Ascending aorta (tissue), 2 donors: Measurements from ENCODE around the gene ASTL. TPM values are rescaled to one million over a fixed set of nuclear protein-coding genes. Genes with fewer than 3 reads are reported as not detected.

Experiments
- DNase-seq, 2 donors: peaks; one replicate each; pipeline ENCODE4 v3.0.0-alpha.2; 2019; ENCODE audit warnings: low spot score in 2 of 2
- H3K27ac ChIP-seq, 2 donors: fragments of 200-600 bp; sonication (generic); one replicate each; pipeline ENCODE4 v1.5.1; 2016 to 2017; ENCODE audit warnings: mild to moderate bottlenecking in 1 of 2
- H3K27me3 ChIP-seq: fragments of 200-600 bp; sonication (generic); one replicate; pipeline ENCODE4 v1.5.1; 2017
- H3K36me3 ChIP-seq, 2 donors: fragments of 200-600 bp; sonication (generic); one replicate each; pipeline ENCODE4 v1.5.1; 2016
- H3K4me1 ChIP-seq, 2 donors: fragments of 200-600 bp; sonication (generic); one replicate each; pipeline ENCODE4 v1.5.1; 2016 to 2017; ENCODE audit warnings: mild to moderate bottlenecking in 1 of 2
- H3K4me3 ChIP-seq, 2 donors: fragments of 200-600 bp; sonication (generic); one replicate each; pipeline ENCODE4 v1.5.1; 2016 to 2017; ENCODE audit warnings: mild to moderate bottlenecking in 1 of 2
- H3K9me3 ChIP-seq, 2 donors: fragments of 200-600 bp; sonication (generic); one replicate each; pipeline ENCODE4 v1.5.1; 2016
- intact Hi-C: fragments of 100-400 bp; cut with DNase I; formaldehyde crosslinking; loops from one replicate; pipeline ENCODE4 v1.15.1; 2023
- total RNA-seq: library from RNA; depleted of rRNA; stranded (reverse); fragments of >200 nt; gene quantifications from one replicate; pipeline ENCODE4 v1.1.0, GENCODE V29; 2016
- TF ChIP-seq, protein P1 (sequence below), 3 experiments: fragments of 200-600 bp in 2 of 3; fragments of 450-650 bp in 1 of 3; sonication (generic) in 2 of 3; IDR thresholded peaks; one replicate each; pipeline ENCODE4 v1.5.1; 2016 to 2019; ENCODE audit warnings: antibody characterized with exemption in 3 of 3, mild to moderate bottlenecking in 1 of 3, moderate library complexity in 1 of 3

ASTL gene
- total RNA-seq, 1 donor from 2014 or later: not detected

DNA sequence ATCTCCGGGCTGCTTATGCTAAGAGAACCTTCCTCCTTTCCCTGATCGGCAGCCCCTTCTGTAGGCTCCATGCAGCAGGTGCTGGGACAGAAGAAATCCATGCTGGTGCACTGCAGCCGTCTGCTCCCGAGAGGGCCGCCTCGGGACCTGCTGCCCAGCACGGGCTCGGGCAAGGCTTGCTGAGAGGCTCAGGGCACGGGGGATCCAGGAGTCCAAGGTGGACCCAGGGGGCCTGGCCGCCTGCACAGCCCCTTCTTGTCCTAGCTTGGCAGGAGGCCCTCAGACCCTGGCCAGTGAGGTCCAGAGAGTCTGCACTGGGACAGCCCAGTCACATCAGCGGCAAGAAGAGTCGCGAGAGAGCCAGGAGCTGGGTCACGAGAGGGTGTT is 20.2 kb upstream of the ASTL start:
- no peaks in the 10 kb centered on the region for H3K4me1 ChIP-seq
- intact Hi-C loops: no loop called here
- H3K27ac ChIP-seq: no peak overlapping the region
- TF ChIP-seq, protein P1, sequence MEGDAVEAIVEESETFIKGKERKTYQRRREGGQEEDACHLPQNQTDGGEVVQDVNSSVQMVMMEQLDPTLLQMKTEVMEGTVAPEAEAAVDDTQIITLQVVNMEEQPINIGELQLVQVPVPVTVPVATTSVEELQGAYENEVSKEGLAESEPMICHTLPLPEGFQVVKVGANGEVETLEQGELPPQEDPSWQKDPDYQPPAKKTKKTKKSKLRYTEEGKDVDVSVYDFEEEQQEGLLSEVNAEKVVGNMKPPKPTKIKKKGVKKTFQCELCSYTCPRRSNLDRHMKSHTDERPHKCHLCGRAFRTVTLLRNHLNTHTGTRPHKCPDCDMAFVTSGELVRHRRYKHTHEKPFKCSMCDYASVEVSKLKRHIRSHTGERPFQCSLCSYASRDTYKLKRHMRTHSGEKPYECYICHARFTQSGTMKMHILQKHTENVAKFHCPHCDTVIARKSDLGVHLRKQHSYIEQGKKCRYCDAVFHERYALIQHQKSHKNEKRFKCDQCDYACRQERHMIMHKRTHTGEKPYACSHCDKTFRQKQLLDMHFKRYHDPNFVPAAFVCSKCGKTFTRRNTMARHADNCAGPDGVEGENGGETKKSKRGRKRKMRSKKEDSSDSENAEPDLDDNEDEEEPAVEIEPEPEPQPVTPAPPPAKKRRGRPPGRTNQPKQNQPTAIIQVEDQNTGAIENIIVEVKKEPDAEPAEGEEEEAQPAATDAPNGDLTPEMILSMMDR (IDR thresholded peaks at IDR 0.05): no peak
- DNase-seq: no peak
- H3K4me3 ChIP-seq: no peak overlapping the region
- no peaks in the 10 kb centered on the region for H3K9me3 ChIP-seq
- no peaks in the 10 kb centered on the region for H3K27me3 ChIP-seq
- H3K36me3 ChIP-seq: no peaks in the 10 kb centered on the region

DNA sequence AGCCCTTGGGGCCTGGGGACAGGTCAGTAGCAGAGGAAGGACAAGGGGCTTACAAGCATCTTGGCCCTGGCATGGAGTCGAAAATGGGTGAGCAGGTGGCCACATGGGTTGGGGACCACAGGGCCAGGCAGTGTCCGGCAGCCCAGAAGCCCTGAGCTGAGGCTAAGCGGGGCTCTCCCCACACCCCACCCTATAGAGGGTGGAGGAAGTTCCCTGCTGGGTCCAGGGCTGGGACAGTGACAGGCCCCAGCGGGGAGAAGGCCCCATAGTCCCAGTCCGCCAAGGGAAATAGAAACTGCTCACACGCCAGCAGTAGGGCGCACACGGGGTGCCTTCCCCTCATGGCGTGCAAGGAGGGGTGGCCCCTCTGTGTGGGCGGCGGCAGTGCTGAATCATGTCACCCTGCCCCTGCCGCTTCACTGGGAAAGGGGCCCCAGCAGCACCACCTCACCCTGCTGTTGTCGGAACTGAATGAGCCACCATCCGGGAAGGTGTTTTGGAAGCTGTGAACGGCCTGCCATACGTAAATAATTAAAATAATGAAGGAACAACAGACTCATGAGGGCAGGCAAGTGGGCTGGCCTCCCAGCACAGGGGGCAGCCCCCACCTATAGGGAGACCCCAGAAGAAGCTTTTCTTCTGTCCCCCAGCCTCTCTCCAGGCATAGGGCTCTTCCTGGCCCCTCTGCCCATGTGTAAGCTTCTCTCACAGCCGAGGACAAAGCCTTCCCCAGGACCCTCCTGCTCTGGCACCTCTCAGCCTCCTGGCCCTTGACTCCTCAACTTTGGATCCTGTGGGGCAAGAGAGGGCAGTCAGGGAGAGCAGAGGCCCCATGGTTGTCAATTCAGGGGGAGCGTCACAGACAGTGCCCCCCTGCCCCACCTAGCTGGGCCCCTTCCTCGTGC is 19.6 kb upstream of the ASTL start:
- TF ChIP-seq, protein P1 (IDR thresholded peaks at IDR 0.05): no peak
- H3K27me3 ChIP-seq: no peaks in the 10 kb centered on the region
- no peak for DNase-seq
- H3K4me1 ChIP-seq: no peaks in the 10 kb centered on the region
- H3K4me3 ChIP-seq: no peak overlapping the region
- no peaks in the 10 kb centered on the region for H3K36me3 ChIP-seq
- intact Hi-C loops: no loop called here
- no peaks in the 10 kb centered on the region for H3K9me3 ChIP-seq
- no peak overlapping the region for H3K27ac ChIP-seq

DNA sequence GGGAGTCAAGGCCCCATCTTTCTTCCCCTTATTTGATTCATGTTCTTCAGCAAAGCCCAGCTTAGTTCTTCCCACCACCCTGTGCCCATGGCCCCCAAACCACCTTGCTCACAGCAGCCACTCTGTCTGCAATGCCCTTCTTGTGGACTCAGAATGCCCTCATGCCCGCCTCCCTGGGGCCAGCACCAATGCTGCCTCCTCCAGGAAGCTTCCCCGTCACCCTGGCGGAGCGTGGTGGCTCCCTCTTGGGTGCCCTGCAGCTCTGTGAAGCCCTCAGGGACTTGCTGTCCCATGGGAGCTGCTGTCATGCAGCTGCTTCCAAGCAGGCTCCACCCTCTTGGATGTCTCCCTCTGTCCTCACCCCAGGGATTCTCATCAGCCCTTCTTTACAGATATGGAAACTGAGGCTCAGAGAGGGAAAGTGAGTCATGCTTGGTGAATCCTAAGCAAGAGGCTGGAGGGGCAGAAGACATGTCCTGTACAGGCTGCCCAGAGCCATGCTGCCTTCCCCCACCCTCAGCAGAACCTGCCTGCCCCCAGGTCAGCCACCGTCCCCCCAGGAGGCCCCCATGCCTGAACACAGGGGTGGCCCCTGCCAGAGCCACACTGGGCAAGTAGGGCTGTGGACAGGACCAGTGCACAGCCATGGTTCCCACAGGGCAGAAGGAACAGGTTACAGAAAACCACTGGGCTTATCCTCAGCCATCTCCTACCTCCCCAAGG is 18.8 kb upstream of the ASTL start:
- no peak for DNase-seq
- intact Hi-C loops: no loop called here
- H3K9me3 ChIP-seq: no peaks in the 10 kb centered on the region
- H3K27me3 ChIP-seq: no peaks in the 10 kb centered on the region
- TF ChIP-seq, protein P1 (IDR thresholded peaks at IDR 0.05): no peak
- no peaks in the 10 kb centered on the region for H3K36me3 ChIP-seq
- H3K27ac ChIP-seq: no peak overlapping the region
- no peaks in the 10 kb centered on the region for H3K4me1 ChIP-seq
- H3K4me3 ChIP-seq: no peak overlapping the region

DNA sequence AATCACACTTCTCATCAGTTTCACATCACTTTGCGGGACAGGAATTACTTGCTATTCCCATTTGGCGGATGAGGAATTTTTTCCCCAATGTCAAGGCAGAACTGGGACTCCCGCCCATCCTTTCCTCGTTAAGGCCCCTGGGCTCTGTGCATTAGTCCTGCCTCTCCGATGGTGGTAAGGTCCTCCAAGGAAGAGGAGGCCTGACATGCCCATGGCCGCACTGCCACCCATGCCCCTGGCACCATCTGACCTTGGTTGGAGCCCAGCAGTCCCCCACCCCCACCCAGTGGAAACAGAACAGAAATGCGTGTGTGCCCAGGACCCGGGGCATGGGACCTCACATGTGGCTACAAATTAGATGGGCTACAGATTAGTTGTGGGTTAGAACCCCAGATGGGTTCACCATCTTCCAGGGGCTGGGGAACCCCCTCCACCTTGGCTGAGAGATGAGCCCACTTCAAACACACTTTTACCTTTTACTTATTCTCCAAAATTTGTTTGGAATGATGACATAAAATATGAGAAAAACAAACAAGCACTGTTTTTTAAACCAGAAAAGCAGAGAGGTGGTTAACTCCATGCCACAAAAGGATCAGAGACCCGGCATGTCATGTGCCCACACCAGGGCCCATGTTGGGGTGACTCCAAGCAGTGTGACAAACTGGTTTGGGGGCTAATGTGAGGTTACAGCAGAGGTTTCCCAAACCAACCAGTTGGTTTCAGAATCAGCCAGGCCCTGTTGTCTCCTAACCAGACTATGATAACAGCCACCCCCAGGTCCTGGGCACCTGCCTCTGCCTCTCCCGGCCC is 17.9 kb upstream of the ASTL start:
- no peaks in the 10 kb centered on the region for H3K9me3 ChIP-seq
- no peaks in the 10 kb centered on the region for H3K27me3 ChIP-seq
- no peak for DNase-seq
- H3K27ac ChIP-seq: no peak overlapping the region
- no peaks in the 10 kb centered on the region for H3K4me1 ChIP-seq
- no peak overlapping the region for H3K4me3 ChIP-seq
- intact Hi-C loops: no loop called here
- TF ChIP-seq, protein P1 (IDR thresholded peaks at IDR 0.05): no peak
- H3K36me3 ChIP-seq: no peaks in the 10 kb centered on the region

DNA sequence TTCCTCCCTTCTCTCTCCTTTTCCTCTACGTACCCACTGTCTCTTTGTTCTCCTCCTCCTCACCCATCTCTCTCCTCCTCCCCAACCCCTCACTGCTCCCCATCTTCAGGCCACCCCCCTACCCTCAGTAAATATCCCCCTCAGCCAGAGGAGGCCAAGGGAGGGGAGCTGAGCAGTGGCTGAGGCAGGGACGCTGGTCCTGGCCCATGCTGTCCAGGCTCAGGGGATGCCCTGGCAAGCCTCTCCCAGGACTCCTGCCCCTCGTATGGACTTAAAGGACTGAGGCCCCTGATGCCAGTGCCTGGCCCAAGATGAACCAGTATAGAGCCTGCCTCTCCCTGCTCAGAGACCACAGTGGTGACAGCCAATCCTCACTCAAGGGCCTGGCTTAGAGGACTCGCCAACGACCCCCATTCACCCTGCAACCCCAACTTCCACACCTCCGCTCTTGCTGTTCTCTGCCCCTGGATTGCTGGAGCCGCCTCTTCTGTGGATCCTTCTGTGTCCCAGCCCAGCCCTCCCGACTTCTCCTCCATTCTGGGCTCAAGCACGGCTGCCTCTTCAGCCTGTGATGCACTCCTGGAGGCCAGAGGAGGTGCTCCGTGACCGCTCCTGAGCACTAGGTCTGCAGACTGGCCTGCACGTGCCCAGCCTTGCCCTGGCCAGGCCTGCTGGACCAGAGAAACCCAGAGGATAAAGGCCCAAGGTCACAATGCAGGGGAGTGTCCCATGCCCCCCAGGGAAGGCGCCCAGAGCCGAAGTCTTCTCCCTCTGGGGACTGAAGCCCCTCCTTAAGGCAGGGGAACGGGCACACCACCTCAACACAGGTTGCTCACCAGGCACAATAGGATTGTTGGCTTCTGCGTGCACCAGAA is 16.4 kb upstream of the ASTL start:
- Histone ChIP-seq H3K9me3 (no peaks in the 10 kb centered on the region), H3K4me1 (no peaks in the 10 kb centered on the region), H3K36me3 (no peaks in the 10 kb centered on the region), H3K27ac (no peak overlapping the region), H3K27me3 (no peaks in the 10 kb centered on the region), H3K4me3 (no peak overlapping the region)
- TF ChIP-seq, protein P1 (IDR thresholded peaks at IDR 0.05): no peak
- no peak for DNase-seq
- intact Hi-C loops: no loop called here
